Uterus (tissue), 4 donors: ENCODE data around the gene ERC2. TPM values are rescaled to one million over a fixed set of nuclear protein-coding genes. Genes with fewer than 3 reads are reported as not detected.

Experiments
- DNase-seq, 2 donors: peaks; one replicate each; pipeline ENCODE4 v3.0.0-alpha.2; 2019 to 2020
- H3K27ac ChIP-seq, 2 donors: fragments of 200-600 bp; sonication (generic); 1 replicate in 1 of 2; 2 replicates in 1 of 2; pipeline ENCODE4 v1.5.1; 2016 to 2018
- H3K27me3 ChIP-seq, 2 donors: fragments of 200-600 bp; sonication (generic); one replicate each; pipeline ENCODE4 v1.5.1; 2018 to 2019; ENCODE audit warnings: control low read depth in 1 of 2
- H3K36me3 ChIP-seq, 2 donors: fragments of 200-600 bp; sonication (generic); one replicate each; pipeline ENCODE4 v1.5.1; 2019; ENCODE audit warnings: control low read depth in 1 of 2
- H3K4me1 ChIP-seq, 2 donors: fragments of 200-600 bp; sonication (generic); one replicate each; pipeline ENCODE4 v1.5.1; 2018 to 2019; ENCODE audit warnings: control low read depth in 1 of 2
- H3K4me3 ChIP-seq, 2 donors: fragments of 200-600 bp; sonication (generic); 1 replicate in 1 of 2; 2 replicates in 1 of 2; pipeline ENCODE4 v1.5.1; 2018 to 2019; ENCODE audit warnings: mild to moderate bottlenecking in 1 of 2
- H3K9me3 ChIP-seq, 2 donors: fragments of 200-600 bp; sonication (generic); one replicate each; pipeline ENCODE4 v1.5.1; 2019; ENCODE audit warnings: control low read depth in 1 of 2
- POLR2A ChIP-seq, 2 donors: fragments of 450-650 bp; IDR thresholded peaks; one replicate each; pipeline ENCODE4 v1.6.1; 2016; ENCODE audit warnings: antibody characterized with exemption in 2 of 2, mild to moderate bottlenecking in 1 of 2, moderate library complexity in 1 of 2
- intact Hi-C: fragments of 100-400 bp; cut with DNase I; formaldehyde crosslinking; loops from one replicate; pipeline ENCODE4 v1.15.1; 2023; ENCODE audit warnings: low total_unique reads
- total RNA-seq, 4 donors: library from RNA; depleted of rRNA in 3 of 4; stranded (reverse); fragments of >200 nt in 3 of 4; gene quantifications; one replicate each; pipeline versions ENCODE4 v1.1.0 to v1.2.4, GENCODE V29; 2014 to 2023
- TF ChIP-seq, protein P1 (sequence below), 4 experiments: fragments of 200-600 bp in 2 of 4; fragments of 450-650 bp in 2 of 4; sonication (generic) in 2 of 4; IDR thresholded peaks; one replicate each; pipeline ENCODE4 v1.5.1; 2016 to 2019; ENCODE audit warnings: antibody characterized with exemption in 4 of 4, mild to moderate bottlenecking in 2 of 4, moderate library complexity in 1 of 4
- donor health status: DM: yes; HTN: yes; CAD: no.

The ERC2 gene
- total RNA-seq, 4 donors from 2014 or later, result 1.7 to 5.5 TPM; not detected in 2

- Histone ChIP-seq H3K4me3 (no peak overlapping the region), H3K27me3 (no peaks in the 10 kb centered on the region), H3K27ac (no peak overlapping the region), H3K36me3 (no peaks in the 10 kb centered on the region), H3K9me3 (no peaks in the 10 kb centered on the region), H3K4me1 (no peaks in the 10 kb centered on the region)
- intact Hi-C loops, result no loop called here
- DNase-seq, result no peak
- TF ChIP-seq, protein P1, sequence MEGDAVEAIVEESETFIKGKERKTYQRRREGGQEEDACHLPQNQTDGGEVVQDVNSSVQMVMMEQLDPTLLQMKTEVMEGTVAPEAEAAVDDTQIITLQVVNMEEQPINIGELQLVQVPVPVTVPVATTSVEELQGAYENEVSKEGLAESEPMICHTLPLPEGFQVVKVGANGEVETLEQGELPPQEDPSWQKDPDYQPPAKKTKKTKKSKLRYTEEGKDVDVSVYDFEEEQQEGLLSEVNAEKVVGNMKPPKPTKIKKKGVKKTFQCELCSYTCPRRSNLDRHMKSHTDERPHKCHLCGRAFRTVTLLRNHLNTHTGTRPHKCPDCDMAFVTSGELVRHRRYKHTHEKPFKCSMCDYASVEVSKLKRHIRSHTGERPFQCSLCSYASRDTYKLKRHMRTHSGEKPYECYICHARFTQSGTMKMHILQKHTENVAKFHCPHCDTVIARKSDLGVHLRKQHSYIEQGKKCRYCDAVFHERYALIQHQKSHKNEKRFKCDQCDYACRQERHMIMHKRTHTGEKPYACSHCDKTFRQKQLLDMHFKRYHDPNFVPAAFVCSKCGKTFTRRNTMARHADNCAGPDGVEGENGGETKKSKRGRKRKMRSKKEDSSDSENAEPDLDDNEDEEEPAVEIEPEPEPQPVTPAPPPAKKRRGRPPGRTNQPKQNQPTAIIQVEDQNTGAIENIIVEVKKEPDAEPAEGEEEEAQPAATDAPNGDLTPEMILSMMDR (IDR thresholded peaks at IDR 0.05), result no peak
- TF ChIP-seq POLR2A (IDR thresholded peaks at IDR 0.05), result no peak
These were observed 789.6 kb downstream of the ERC2 start for GRCh38 chr3:55678546-55679216.

- intact Hi-C loops, result no loop called here
- no peak for TF ChIP-seq POLR2A (IDR thresholded peaks at IDR 0.05)
- TF ChIP-seq, protein P1 (IDR thresholded peaks at IDR 0.05), result no peak
- Histone ChIP-seq H3K27me3 (no peaks in the 10 kb centered on the region), H3K4me1 (no peaks in the 10 kb centered on the region), H3K4me3 (no peak overlapping the region), H3K36me3 (no peaks in the 10 kb centered on the region), H3K9me3 (no peaks in the 10 kb centered on the region), H3K27ac (no peak overlapping the region)
- no peak for DNase-seq
These were observed 791.6 kb downstream of the ERC2 start for GRCh38 chr3:55676643-55677042.

- intact Hi-C loops, result no loop called here
- Histone ChIP-seq H3K4me3 (no peak overlapping the region), H3K9me3 (no peaks in the 10 kb centered on the region), H3K27me3 (no peaks in the 10 kb centered on the region), H3K27ac (no peak overlapping the region), H3K36me3 (no peaks in the 10 kb centered on the region), H3K4me1 (no peaks in the 10 kb centered on the region)
- no peak for TF ChIP-seq POLR2A (IDR thresholded peaks at IDR 0.05)
- TF ChIP-seq, protein P1 (IDR thresholded peaks at IDR 0.05), result no peak
- no peak for DNase-seq
These were observed 792.8 kb downstream of the ERC2 start for GRCh38 chr3:55675478-55675877.

- no peaks in the 10 kb centered on the region for H3K9me3 ChIP-seq
- no peak overlapping the region for H3K4me3 ChIP-seq
- intact Hi-C loops, result no loop called here
- no peaks in the 10 kb centered on the region for H3K27me3 ChIP-seq
- no peaks in the 10 kb centered on the region for H3K4me1 ChIP-seq
- no peak for TF ChIP-seq POLR2A (IDR thresholded peaks at IDR 0.05)
- TF ChIP-seq, protein P1 (IDR thresholded peaks at IDR 0.05), result no peak
- H3K36me3 ChIP-seq, result no peaks in the 10 kb centered on the region
- DNase-seq, result no peak
- no peak overlapping the region for H3K27ac ChIP-seq
These were observed 794.5 kb downstream of the ERC2 start for GRCh38 chr3:55673764-55674163.

DNA sequence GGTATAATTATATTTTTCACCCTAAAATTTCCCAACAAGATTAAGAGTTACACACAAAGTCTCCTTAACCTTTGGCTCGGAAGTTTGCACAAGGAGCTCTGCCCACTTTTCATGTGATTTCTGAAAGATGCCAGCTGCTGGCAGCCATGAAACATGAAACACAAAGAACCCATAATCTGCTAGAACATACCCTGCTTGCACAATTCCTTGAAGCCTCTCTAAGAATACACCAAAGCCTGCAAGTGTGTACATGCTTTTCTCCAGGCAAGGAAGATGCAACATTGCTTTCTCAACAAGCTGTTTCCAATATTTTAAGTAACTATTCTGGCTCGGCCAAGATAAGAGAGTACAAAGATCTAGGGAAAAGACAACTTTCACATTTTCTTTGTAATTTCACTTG lies 799.1 kb downstream of the ERC2 start:
- intact Hi-C loops, result no loop called here
- no peak for DNase-seq
- Histone ChIP-seq H3K4me1 (no peaks in the 10 kb centered on the region), H3K9me3 (no peaks in the 10 kb centered on the region), H3K36me3 (no peaks in the 10 kb centered on the region), H3K27ac (no peak overlapping the region), H3K4me3 (no peak overlapping the region), H3K27me3 (no peaks in the 10 kb centered on the region)
- TF ChIP-seq, protein P1 (IDR thresholded peaks at IDR 0.05), result no peak
- TF ChIP-seq POLR2A (IDR thresholded peaks at IDR 0.05), result no peak
